K562 (cell line): Measurements from ENCODE around the gene SCAP. TPM values are rescaled to one million over a fixed set of nuclear protein-coding genes. Genes with fewer than 3 reads are reported as not detected.

ENCODE experiments used
- BCLAF1 ChIP-seq, 2 experiments: fragments of 450-650 bp in 1 of 2; IDR thresholded peaks; 2 replicates each; pipeline ENCODE4 v1.6.1; 2011 to 2017; ENCODE audit warnings: low read depth in 2 of 2, antibody characterized with exemption in 1 of 2, borderline replicate concordance in 1 of 2, low read length in 1 of 2, mild to moderate bottlenecking in 1 of 2, mixed read lengths in 1 of 2; ENCODE audit not compliant: control insufficient read depth in 1 of 2
- CBFA2T2 ChIP-seq: fragments of 450-650 bp; conservative IDR thresholded peaks from 2 replicates; pipeline ENCODE4 v1.6.1; 2017; ENCODE audit warnings: mild to moderate bottlenecking
- CTBP1 ChIP-seq: fragments of 450-650 bp; IDR thresholded peaks from 2 replicates; pipeline ENCODE4 v1.6.1; 2016; ENCODE audit warnings: borderline replicate concordance
- CXXC5 ChIP-seq: fragments of 250-450 bp; sonication (Bioruptor Pico); IDR thresholded peaks from 2 replicates; pipeline ENCODE4 v1.8.0; 2022; ENCODE audit warnings: inconsistent platforms, mild to moderate bottlenecking, moderate library complexity
- DPF2 ChIP-seq: fragments of 450-650 bp; IDR thresholded peaks from 2 replicates; pipeline ENCODE4 v1.6.1; 2016
- ETV6 ChIP-seq, 3 experiments: fragments of 150-350 bp in 1 of 3; sonication (generic) in 1 of 3; formaldehyde crosslinking in 1 of 3; IDR thresholded peaks; 2 replicates each; pipeline versions ENCODE4 v1.6.1 to v1.8.0; 2014 to 2022; ENCODE audit warnings: borderline replicate concordance in 2 of 3, low read depth in 2 of 3, antibody characterized with exemption in 1 of 3, low read length in 1 of 3, mild to moderate bottlenecking in 1 of 3, missing genetic modification reagents in 1 of 3
- FOXA1 ChIP-seq: fragments of 450-650 bp; IDR thresholded peaks from 2 replicates; pipeline ENCODE4 v1.6.1; 2016; ENCODE audit warnings: mild to moderate bottlenecking, borderline replicate concordance
- GTF2A2 ChIP-seq: IDR thresholded peaks from 2 replicates; pipeline ENCODE4 v1.6.1; 2016; ENCODE audit warnings: mild to moderate bottlenecking, missing genetic modification characterization, missing compliant biosample characterization
- GTF2F1 ChIP-seq: IDR thresholded peaks from 2 replicates; pipeline ENCODE4 v1.6.1; 2011; ENCODE audit warnings: low read depth, low read length, improper control_type of control experiment
- HDGF ChIP-seq: fragments of 450-650 bp; IDR thresholded peaks from 2 replicates; pipeline ENCODE4 v1.6.1; 2016
- KDM4B ChIP-seq, 2 experiments: fragments of 450-650 bp in 1 of 2; sonication (generic) in 1 of 2; IDR thresholded peaks; 2 replicates each; pipeline ENCODE4 v1.6.1; 2016 to 2017; ENCODE audit warnings: borderline replicate concordance in 2 of 2, antibody characterized with exemption in 1 of 2, low read depth in 1 of 2, mild to moderate bottlenecking in 1 of 2
- KLF10 ChIP-seq: fragments of 250-450 bp; sonication (Bioruptor Pico); IDR thresholded peaks from 2 replicates; pipeline ENCODE4 v1.6.1; 2021; ENCODE audit warnings: matching md5 sums
- MBD2 ChIP-seq: sonication (generic); IDR thresholded peaks from 2 replicates; pipeline ENCODE4 v1.6.1; 2016; ENCODE audit warnings: low read depth, borderline replicate concordance
- MIER1 ChIP-seq: fragments of 450-650 bp; IDR thresholded peaks from 2 replicates; pipeline ENCODE4 v1.6.1; 2016; ENCODE audit warnings: antibody characterized with exemption, mild to moderate bottlenecking, low read depth
- MTA2 ChIP-seq: fragments of 450-650 bp; IDR thresholded peaks from 2 replicates; pipeline ENCODE4 v1.6.1; 2016; ENCODE audit warnings: low read depth
- RBM14 ChIP-seq: fragments of 200-400 bp; formaldehyde crosslinking; IDR thresholded peaks from 2 replicates; pipeline ENCODE4 v1.6.1; 2018; ENCODE audit warnings: low read depth, mild to moderate bottlenecking, low read length, moderate library complexity, borderline replicate concordance; ENCODE audit not compliant: insufficient read depth
- RBM15 ChIP-seq: fragments of 200-400 bp; formaldehyde crosslinking; IDR thresholded peaks from 2 replicates; pipeline ENCODE4 v1.6.1; 2018; ENCODE audit warnings: mild to moderate bottlenecking, low read length, moderate library complexity; ENCODE audit not compliant: insufficient read depth
- SOX6 ChIP-seq: fragments of 450-650 bp; IDR thresholded peaks from 2 replicates; pipeline ENCODE4 v1.6.1; 2014; ENCODE audit warnings: mild to moderate bottlenecking
- SRSF3 ChIP-seq: fragments of 200-400 bp; formaldehyde crosslinking; IDR thresholded peaks from 2 replicates; pipeline ENCODE4 v1.6.1; 2016; ENCODE audit warnings: mild to moderate bottlenecking, low read length, moderate library complexity; ENCODE audit not compliant: insufficient read depth
- TEAD4 ChIP-seq, 2 experiments: sonication (generic) in 1 of 2; formaldehyde crosslinking in 1 of 2; IDR thresholded peaks; 2 replicates each; pipeline versions ENCODE4 v1.6.1 to v1.8.0; 2012 to 2022; ENCODE audit warnings: borderline replicate concordance in 1 of 2, inconsistent platforms in 1 of 2, low read length in 1 of 2, mild to moderate bottlenecking in 1 of 2, missing genetic modification reagents in 1 of 2
- YY1 ChIP-seq, 3 experiments: IDR thresholded peaks; 2 replicates each; pipeline ENCODE4 v1.6.1; 2011; ENCODE audit warnings: low read length in 2 of 3, mild to moderate bottlenecking in 2 of 3, moderate library complexity in 2 of 3, borderline replicate concordance in 1 of 3, control low read depth in 1 of 3, low read depth in 1 of 3; ENCODE audit not compliant: insufficient read depth in 3 of 3, insufficient replicate concordance in 2 of 3, control insufficient read depth in 1 of 3, insufficient read length in 1 of 3; ENCODE audit errors: extremely low read depth in 1 of 3
- ZBTB2 ChIP-seq: fragments of 450-650 bp; IDR thresholded peaks from 2 replicates; pipeline ENCODE4 v1.6.1; 2016; ENCODE audit warnings: antibody characterized with exemption
- ZNF143 ChIP-seq: sonication (generic); formaldehyde crosslinking; IDR thresholded peaks from 2 replicates; pipeline ENCODE4 v1.9.0; 2022; ENCODE audit warnings: mild to moderate bottlenecking, missing genetic modification reagents
- ZNF384 ChIP-seq: IDR thresholded peaks from 2 replicates; pipeline ENCODE4 v1.6.1; 2012; ENCODE audit warnings: low read depth, low read length, improper control_type of control experiment
- ZNF583 ChIP-seq: fragments of 250-450 bp; sonication (Bioruptor Pico); IDR thresholded peaks from 2 replicates; pipeline ENCODE4 v1.4.0; 2020
- polyA plus RNA-seq, 8 experiments: library from polyadenylated mRNA; depleted of rRNA in 4 of 8; stranded (reverse) in 5 of 8; unstranded in 3 of 8; fragments of >200 nt; fragmentation: Nextera tagmentation in 2 of 8; fragmentation: Illumina TruSeq in 1 of 8; extraction: Ambion mirVana in 2 of 8; extraction: Trizol in 1 of 8; gene quantifications; 2 replicates each; pipeline versions ENCODE4 v1.2.1 to v1.2.3, GENCODE V29; 2011 to 2014; ENCODE audit warnings: inconsistent platforms in 1 of 8, missing spikeins in 1 of 8
- total RNA-seq, 7 experiments: library from RNA; depleted of rRNA in 6 of 7; stranded (reverse); fragments of >200 nt in 6 of 7; fragmentation: Illumina TruSeq in 2 of 7; extraction: Trizol in 2 of 7; gene quantifications; 2 replicates each; pipeline versions ENCODE4 v1.2.1 to v1.2.3, GENCODE V29; 2011 to 2021; ENCODE audit warnings: low replicate concordance in 1 of 7

SCAP gene
- total and polyA plus RNA-seq, 9 of the 15 experiments (the other 6 are each of a cell fraction or from before 2014, with no cell fraction given) = 2.6 to 104 (median 37.8) TPM

GRCh38 chr3:47503033-47503432 lies 27.3 kb upstream of the SCAP start (continued):
- TF ChIP-seq ETV6 (IDR thresholded peaks at IDR 0.05; ENCODE audit: borderline replicate concordance in 1 of 2, low read depth in 2 of 2, low read length in 1 of 2) (0 out of 4 replicates have a peak, but pooled peaks of 1 of the 2 experiments have one; percentile 23), ETV6 (CRISPR knock-in tag; IDR thresholded peaks at IDR 0.05; ENCODE audit: borderline replicate concordance) (no peak), TEAD4 (IDR thresholded peaks at IDR 0.05; ENCODE audit: low read length) (peak; percentile 85), TEAD4 (CRISPR knock-in tag; IDR thresholded peaks at IDR 0.05; ENCODE audit: borderline replicate concordance) (no peak), HDGF (peak; percentile 85; the same call in 1 of the 2 replicates), YY1 (IDR thresholded peaks at IDR 0.05; ENCODE audit: borderline replicate concordance in 1 of 3, control insufficient read depth in 1 of 3, extremely low read depth in 1 of 3, insufficient read depth in 3 of 3, insufficient read length in 1 of 3, insufficient replicate concordance in 2 of 3, low read depth in 1 of 3, low read length in 2 of 3) (peak in 2 of 3 experiments; percentile 23 to 83), CTBP1 (peak; percentile 92), ZNF384 (no peak), ZNF143 (no peak), CXXC5 (CRISPR knock-in tag) (peak; percentile 64), CBFA2T2 (peak; percentile 85), KLF10 (CRISPR knock-in tag) (no peak), SOX6 (peak; percentile 60), MBD2 (0 out of 2 replicates have a peak, but pooled peaks have one; percentile 57), BCLAF1 (IDR thresholded peaks at IDR 0.05; ENCODE audit: borderline replicate concordance in 1 of 2, control insufficient read depth in 1 of 2, low read depth in 2 of 2, low read length in 1 of 2) (peak in 1 of 2 experiments; percentile 44; a peak in 1 of 4 replicates), ZBTB2 (peak; percentile 83; the same call in 1 of the 2 replicates), RBM14 (no peak), KDM4B (IDR thresholded peaks at IDR 0.05; ENCODE audit: borderline replicate concordance in 2 of 2, low read depth in 1 of 2) (no peak), DPF2 (peak; percentile 90), FOXA1 (no peak), GTF2F1 (no peak), RBM15 (no peak), SRSF3 (no peak), ZNF583 (no peak; the same call in 1 of the 2 replicates), MTA2 (peak; percentile 72), MIER1 (0 out of 2 replicates have a peak, but pooled peaks have one; percentile 49), GTF2A2 (tag) (no peak)
